Endothelial cell (in vitro differentiated cells): ENCODE data around the gene SWI5. TPM values are rescaled to one million over a fixed set of nuclear protein-coding genes. Genes with fewer than 3 reads are reported as not detected.

Source experiments
- DNase-seq: peaks from one replicate; pipeline ENCODE4 v3.0.0; 2021; ENCODE audit warnings: low spot score
- H3K27ac Mint-ChIP-seq: one replicate; pipeline ENCODE4 v1.8.0; 2021; ENCODE audit warnings: mixed read lengths, inconsistent platforms; ENCODE audit not compliant: unreplicated experiment
- H3K27me3 Mint-ChIP-seq: one replicate; pipeline ENCODE4 v1.8.0; 2021; ENCODE audit warnings: mild to moderate bottlenecking, moderate library complexity, mixed read lengths, inconsistent platforms; ENCODE audit not compliant: unreplicated experiment
- H3K36me3 Mint-ChIP-seq: one replicate; pipeline ENCODE4 v1.8.0; 2021; ENCODE audit warnings: mild to moderate bottlenecking, low read depth, mixed read lengths, inconsistent platforms; ENCODE audit not compliant: unreplicated experiment
- H3K4me1 Mint-ChIP-seq: one replicate; pipeline ENCODE4 v1.8.0; 2021; ENCODE audit warnings: mild to moderate bottlenecking, mixed read lengths, inconsistent platforms; ENCODE audit not compliant: unreplicated experiment
- H3K4me3 Mint-ChIP-seq: one replicate; pipeline ENCODE4 v1.8.0; 2021; ENCODE audit warnings: mild to moderate bottlenecking, mixed read lengths, inconsistent platforms; ENCODE audit not compliant: unreplicated experiment
- H3K9me3 Mint-ChIP-seq: one replicate; pipeline ENCODE4 v1.8.0; 2021; ENCODE audit warnings: mixed read lengths, inconsistent platforms; ENCODE audit not compliant: unreplicated experiment
- CTCF ChIP-seq: fragments of 200-600 bp; sonication (generic); IDR thresholded peaks from one replicate; pipeline ENCODE4 v1.5.0; 2021; ENCODE audit warnings: antibody characterized with exemption; ENCODE audit not compliant: unreplicated experiment
- total RNA-seq: library from RNA; stranded (reverse); fragmentation: NEBNext Ultra II Directional; extraction: Animal tissue kit (Norgen Biotek cat#: 25700); gene quantifications from one replicate; pipeline ENCODE4 v1.2.1, GENCODE V29; 2021; ENCODE audit not compliant: unreplicated experiment

The SWI5 gene
- total RNA-seq, 1 donor from 2014 or later, result 26.8 TPM

- H3K9me3 Mint-ChIP-seq, result no peaks in the 10 kb centered on the region
- DNase-seq, result no peak
- H3K27me3 Mint-ChIP-seq, result peaks cover 15% of the 10 kb centered on the region
- TF ChIP-seq CTCF, result no peak
- H3K27ac Mint-ChIP-seq, result peak overlapping the region; percentile 11
- peaks cover 13% of the 10 kb centered on the region for H3K36me3 Mint-ChIP-seq
- H3K4me3 Mint-ChIP-seq, result peak overlapping the region; percentile 93
- peaks cover 17% of the 10 kb centered on the region for H3K4me1 Mint-ChIP-seq
Observed at GRCh38 chr9:128251732-128252100, 24.4 kb upstream of the SWI5 start.

- Mint-ChIP-seq H3K27me3 (peaks cover 13% of the 10 kb centered on the region), H3K4me1 (peaks cover 15% of the 10 kb centered on the region), H3K4me3 (peak overlapping the region; percentile 93), H3K9me3 (no peaks in the 10 kb centered on the region), H3K36me3 (peaks cover 14% of the 10 kb centered on the region), H3K27ac (peak overlapping the region; percentile 10)
- DNase-seq, result no peak
- no peak for TF ChIP-seq CTCF
Observed at GRCh38 chr9:128252317-128253139, 23.5 kb upstream of the SWI5 start.

- no peak for TF ChIP-seq CTCF
- DNase-seq, result no peak
- peaks cover 13% of the 10 kb centered on the region for H3K36me3 Mint-ChIP-seq
- peaks cover 15% of the 10 kb centered on the region for H3K4me1 Mint-ChIP-seq
- H3K27ac Mint-ChIP-seq, result no peak overlapping the region
- H3K9me3 Mint-ChIP-seq, result no peaks in the 10 kb centered on the region
- peaks cover 11% of the 10 kb centered on the region for H3K27me3 Mint-ChIP-seq
- no peak overlapping the region for H3K4me3 Mint-ChIP-seq
Observed at GRCh38 chr9:128253140-128253990, 22.7 kb upstream of the SWI5 start.

GRCh38 chr9:128253991-128254346 lies 22.1 kb upstream of the SWI5 start:
- no peak overlapping the region for H3K4me3 Mint-ChIP-seq
- no peak overlapping the region for H3K27ac Mint-ChIP-seq
- H3K4me1 Mint-ChIP-seq, result peaks cover 15% of the 10 kb centered on the region
- H3K9me3 Mint-ChIP-seq, result no peaks in the 10 kb centered on the region
- no peak for TF ChIP-seq CTCF
- peaks cover 16% of the 10 kb centered on the region for H3K36me3 Mint-ChIP-seq
- peaks cover 8% of the 10 kb centered on the region for H3K27me3 Mint-ChIP-seq
- no peak for DNase-seq

- no peak for DNase-seq
- H3K27ac Mint-ChIP-seq, result no peak overlapping the region
- peak overlapping the region; percentile 65 for H3K4me3 Mint-ChIP-seq
- no peak for TF ChIP-seq CTCF
- H3K36me3 Mint-ChIP-seq, result peaks cover 20% of the 10 kb centered on the region
- peaks cover 8% of the 10 kb centered on the region for H3K27me3 Mint-ChIP-seq
- H3K4me1 Mint-ChIP-seq, result peaks cover 15% of the 10 kb centered on the region
- H3K9me3 Mint-ChIP-seq, result no peaks in the 10 kb centered on the region
Observed at GRCh38 chr9:128254362-128254761, 21.7 kb upstream of the SWI5 start.
